ENCODE results near the gene TMEM109. TPM values are rescaled to one million over a fixed set of nuclear protein-coding genes. Genes with fewer than 3 reads are reported as not detected.

TMEM109 gene
- total RNA-seq, 1 donor from 2014 or later = 48.7 TPM

- TF ChIP-seq, protein P1, sequence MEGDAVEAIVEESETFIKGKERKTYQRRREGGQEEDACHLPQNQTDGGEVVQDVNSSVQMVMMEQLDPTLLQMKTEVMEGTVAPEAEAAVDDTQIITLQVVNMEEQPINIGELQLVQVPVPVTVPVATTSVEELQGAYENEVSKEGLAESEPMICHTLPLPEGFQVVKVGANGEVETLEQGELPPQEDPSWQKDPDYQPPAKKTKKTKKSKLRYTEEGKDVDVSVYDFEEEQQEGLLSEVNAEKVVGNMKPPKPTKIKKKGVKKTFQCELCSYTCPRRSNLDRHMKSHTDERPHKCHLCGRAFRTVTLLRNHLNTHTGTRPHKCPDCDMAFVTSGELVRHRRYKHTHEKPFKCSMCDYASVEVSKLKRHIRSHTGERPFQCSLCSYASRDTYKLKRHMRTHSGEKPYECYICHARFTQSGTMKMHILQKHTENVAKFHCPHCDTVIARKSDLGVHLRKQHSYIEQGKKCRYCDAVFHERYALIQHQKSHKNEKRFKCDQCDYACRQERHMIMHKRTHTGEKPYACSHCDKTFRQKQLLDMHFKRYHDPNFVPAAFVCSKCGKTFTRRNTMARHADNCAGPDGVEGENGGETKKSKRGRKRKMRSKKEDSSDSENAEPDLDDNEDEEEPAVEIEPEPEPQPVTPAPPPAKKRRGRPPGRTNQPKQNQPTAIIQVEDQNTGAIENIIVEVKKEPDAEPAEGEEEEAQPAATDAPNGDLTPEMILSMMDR (IDR thresholded peaks at IDR 0.05; ENCODE audit: unreplicated experiment) = peak; percentile 40
- H3K27me3 Mint-ChIP-seq = peaks cover 6% of the 10 kb centered on the region
- H3K9me3 Mint-ChIP-seq (ENCODE audit: low read depth) = no peaks in the 10 kb centered on the region
- no peak for DNase-seq (ENCODE audit: low spot score, unreplicated experiment)
- peak overlapping the region; percentile 93 for H3K27ac Mint-ChIP-seq
- peak overlapping the region; percentile 88 for H3K4me3 Mint-ChIP-seq (ENCODE audit: low read depth)
- peaks cover 1% of the 10 kb centered on the region for H3K36me3 Mint-ChIP-seq (ENCODE audit: insufficient read depth)
- H3K4me1 Mint-ChIP-seq (ENCODE audit: low read depth) = peaks cover 21% of the 10 kb centered on the region
Measured at GRCh38 chr11:60915248-60915914, 1.4 kb downstream of the TMEM109 start.

- Mint-ChIP-seq H3K4me1 (ENCODE audit: low read depth) (peaks cover 21% of the 10 kb centered on the region), H3K9me3 (ENCODE audit: low read depth) (no peaks in the 10 kb centered on the region), H3K4me3 (ENCODE audit: low read depth) (no peak overlapping the region), H3K27ac (no peak overlapping the region), H3K36me3 (ENCODE audit: insufficient read depth) (peaks cover 5% of the 10 kb centered on the region), H3K27me3 (no peaks in the 10 kb centered on the region)
- DNase-seq (ENCODE audit: low spot score, unreplicated experiment) = no peak
- TF ChIP-seq, protein P1 (IDR thresholded peaks at IDR 0.05; ENCODE audit: unreplicated experiment) = no peak
Measured at GRCh38 chr11:60916669-60917206, 2.8 kb downstream of the TMEM109 start.

DNA sequence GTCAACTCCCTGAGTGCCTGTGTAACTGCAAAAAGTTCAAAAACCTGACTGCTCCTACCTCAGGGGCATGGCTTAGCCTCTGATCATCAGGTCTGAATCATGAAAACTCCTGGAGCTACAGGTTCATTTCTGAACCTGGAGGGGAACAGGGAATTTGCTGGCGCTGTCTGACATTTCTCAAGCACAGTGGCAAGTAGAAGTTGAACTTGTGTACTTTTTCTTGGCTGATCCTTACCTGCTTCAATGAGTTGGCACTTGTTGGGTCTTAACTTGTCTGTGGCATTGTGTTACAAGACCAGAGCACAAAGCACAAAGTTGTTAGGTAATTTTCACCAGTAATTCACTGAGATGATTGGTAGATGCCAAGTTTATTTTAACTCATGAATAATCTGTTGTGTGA lies 3.3 kb downstream of the TMEM109 start:
- Mint-ChIP-seq H3K9me3 (ENCODE audit: low read depth) (no peaks in the 10 kb centered on the region), H3K27ac (no peak overlapping the region), H3K36me3 (ENCODE audit: insufficient read depth) (peaks cover 7% of the 10 kb centered on the region), H3K27me3 (no peaks in the 10 kb centered on the region), H3K4me1 (ENCODE audit: low read depth) (peaks cover 21% of the 10 kb centered on the region), H3K4me3 (ENCODE audit: low read depth) (no peak overlapping the region)
- no peak for DNase-seq (ENCODE audit: low spot score, unreplicated experiment)
- TF ChIP-seq, protein P1 (IDR thresholded peaks at IDR 0.05; ENCODE audit: unreplicated experiment) = no peak

DNA sequence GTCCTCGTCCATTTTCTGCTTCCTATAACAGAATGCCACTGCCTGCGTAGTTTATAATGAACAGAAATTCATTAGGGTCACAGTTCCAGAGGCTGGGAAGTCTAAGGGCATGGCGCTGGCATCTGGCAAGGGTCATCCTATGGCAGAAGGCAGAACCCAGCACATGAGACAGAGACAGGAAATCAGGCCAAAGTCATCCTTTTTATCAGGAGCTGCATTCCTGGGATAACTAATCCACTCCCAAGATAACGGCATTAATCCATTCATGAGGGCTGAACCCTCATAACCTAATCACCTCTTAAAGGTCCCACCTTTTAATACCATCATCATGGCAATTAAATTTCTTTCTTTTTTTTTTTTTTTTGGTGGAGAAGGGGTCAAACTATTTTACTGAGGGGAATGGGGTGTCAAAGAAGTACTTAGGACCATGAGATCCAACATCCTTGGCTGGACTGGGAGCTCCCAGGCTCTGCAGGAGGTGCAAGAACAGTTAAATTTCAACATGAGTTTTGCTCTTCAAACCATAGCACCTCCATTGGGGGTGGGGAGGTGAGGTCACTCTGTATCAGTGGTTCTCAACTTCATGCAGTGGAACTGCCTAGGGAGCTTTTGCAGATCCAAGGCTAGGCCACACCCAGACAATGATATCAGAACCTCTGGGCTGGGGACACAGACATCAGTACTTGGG lies 4.4 kb downstream of the TMEM109 start:
- H3K27me3 Mint-ChIP-seq = no peaks in the 10 kb centered on the region
- H3K36me3 Mint-ChIP-seq (ENCODE audit: insufficient read depth) = peaks cover 10% of the 10 kb centered on the region
- no peaks in the 10 kb centered on the region for H3K9me3 Mint-ChIP-seq (ENCODE audit: low read depth)
- DNase-seq (ENCODE audit: low spot score, unreplicated experiment) = no peak
- H3K4me3 Mint-ChIP-seq (ENCODE audit: low read depth) = no peak overlapping the region
- peaks cover 19% of the 10 kb centered on the region for H3K4me1 Mint-ChIP-seq (ENCODE audit: low read depth)
- H3K27ac Mint-ChIP-seq = no peak overlapping the region
- TF ChIP-seq, protein P1 (IDR thresholded peaks at IDR 0.05; ENCODE audit: unreplicated experiment) = no peak

GRCh38 chr11:60918939-60919265 lies 4.9 kb downstream of the TMEM109 start:
- no peak overlapping the region for H3K27ac Mint-ChIP-seq
- H3K9me3 Mint-ChIP-seq (ENCODE audit: low read depth) = no peaks in the 10 kb centered on the region
- no peaks in the 10 kb centered on the region for H3K27me3 Mint-ChIP-seq
- no peak overlapping the region for H3K4me3 Mint-ChIP-seq (ENCODE audit: low read depth)
- DNase-seq (ENCODE audit: low spot score, unreplicated experiment) = no peak
- TF ChIP-seq, protein P1 (IDR thresholded peaks at IDR 0.05; ENCODE audit: unreplicated experiment) = no peak
- peaks cover 15% of the 10 kb centered on the region for H3K4me1 Mint-ChIP-seq (ENCODE audit: low read depth)
- peaks cover 10% of the 10 kb centered on the region for H3K36me3 Mint-ChIP-seq (ENCODE audit: insufficient read depth)

All from progenitor cell of endocrine pancreas (in vitro differentiated cells).